BE2C (cell line): ENCODE data around the gene LRCOL1. TPM values are rescaled to one million over a fixed set of nuclear protein-coding genes. Genes with fewer than 3 reads are reported as not detected.

Experiments used
- DNase-seq: peaks from one replicate; pipeline ENCODE4 v3.0.0-alpha.2; 2020
- H3K27me3 ChIP-seq: fragments of 250-450 bp; sonication (Bioruptor Pico); 2 replicates; pipeline ENCODE4 v1.5.1; 2020; ENCODE audit warnings: mild to moderate bottlenecking
- H3K36me3 ChIP-seq: fragments of 250-450 bp; sonication (Bioruptor Pico); 2 replicates; pipeline ENCODE4 v1.5.1; 2020; ENCODE audit warnings: mild to moderate bottlenecking
- H3K4me1 ChIP-seq: fragments of 250-450 bp; sonication (Bioruptor Pico); 2 replicates; pipeline ENCODE4 v1.5.1; 2020
- H3K4me3 ChIP-seq: 2 replicates; pipeline ENCODE4 v1.5.1; 2011; ENCODE audit warnings: low read depth, low read length
- H3K9me3 ChIP-seq: fragments of 250-450 bp; sonication (Bioruptor Pico); 2 replicates; pipeline ENCODE4 v1.5.1; 2020
- polyA plus RNA-seq: library from polyadenylated mRNA; unstranded; fragments of >200 nt; gene quantifications from one replicate; pipeline ENCODE4 v1.2.1, GENCODE V29; 2012; ENCODE audit warnings: low read depth, missing spikeins; ENCODE audit not compliant: insufficient read length, insufficient read depth
- TF ChIP-seq, protein P1 (sequence below): IDR thresholded peaks from 2 replicates; pipeline ENCODE4 v1.5.1; 2012; ENCODE audit warnings: mild to moderate bottlenecking, low read depth, low read length

LRCOL1 gene
- not detected for polyA plus RNA-seq

DNA sequence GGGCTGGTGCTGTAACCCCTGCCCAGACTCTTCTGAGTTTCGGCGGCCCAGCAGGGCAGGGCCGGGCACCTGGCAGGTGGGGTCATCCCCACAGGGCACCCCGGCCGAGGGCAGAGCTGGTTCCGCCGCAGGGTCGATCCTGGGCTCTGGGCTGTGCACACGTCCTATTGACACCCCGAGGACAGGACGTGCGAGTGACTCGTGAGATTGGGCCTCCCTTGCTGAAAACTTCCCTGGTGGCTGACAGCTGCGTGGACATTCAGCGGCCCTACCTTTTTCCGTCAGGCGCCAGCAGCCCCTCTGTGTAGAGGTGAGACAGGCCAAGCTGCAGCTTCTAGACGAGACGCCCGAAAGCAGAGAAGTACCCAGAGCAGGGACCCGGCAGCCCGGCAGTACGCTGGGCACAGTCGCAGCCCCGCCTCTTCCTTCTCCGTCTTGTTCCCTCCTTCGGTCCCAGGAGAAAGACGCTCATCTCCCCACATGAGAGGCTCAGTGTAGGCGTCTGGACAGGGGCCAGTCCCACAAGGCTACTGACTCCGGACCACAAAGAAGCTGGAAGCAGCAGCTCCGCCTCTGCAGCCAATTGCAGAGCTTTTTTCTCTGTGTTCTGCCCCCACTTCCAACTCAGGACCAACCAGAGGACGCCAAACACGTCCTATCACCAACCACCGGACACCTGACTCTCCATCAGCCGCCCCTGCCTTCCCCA is at the start of gene LRCOL1:
TSS of gene LRCOL1 (minus strand) at position 532 of the 709 bp plus-strand sequence. CDS start 4,331 bp downstream, outside the sequence.
- H3K9me3 ChIP-seq = peaks cover 4% of the 10 kb centered on the region
- peaks cover 69% of the 10 kb centered on the region for H3K27me3 ChIP-seq
- H3K4me1 ChIP-seq = no peaks in the 10 kb centered on the region
- no peak within 1 kb of the TSS for H3K4me3 ChIP-seq
- TF ChIP-seq, protein P1, sequence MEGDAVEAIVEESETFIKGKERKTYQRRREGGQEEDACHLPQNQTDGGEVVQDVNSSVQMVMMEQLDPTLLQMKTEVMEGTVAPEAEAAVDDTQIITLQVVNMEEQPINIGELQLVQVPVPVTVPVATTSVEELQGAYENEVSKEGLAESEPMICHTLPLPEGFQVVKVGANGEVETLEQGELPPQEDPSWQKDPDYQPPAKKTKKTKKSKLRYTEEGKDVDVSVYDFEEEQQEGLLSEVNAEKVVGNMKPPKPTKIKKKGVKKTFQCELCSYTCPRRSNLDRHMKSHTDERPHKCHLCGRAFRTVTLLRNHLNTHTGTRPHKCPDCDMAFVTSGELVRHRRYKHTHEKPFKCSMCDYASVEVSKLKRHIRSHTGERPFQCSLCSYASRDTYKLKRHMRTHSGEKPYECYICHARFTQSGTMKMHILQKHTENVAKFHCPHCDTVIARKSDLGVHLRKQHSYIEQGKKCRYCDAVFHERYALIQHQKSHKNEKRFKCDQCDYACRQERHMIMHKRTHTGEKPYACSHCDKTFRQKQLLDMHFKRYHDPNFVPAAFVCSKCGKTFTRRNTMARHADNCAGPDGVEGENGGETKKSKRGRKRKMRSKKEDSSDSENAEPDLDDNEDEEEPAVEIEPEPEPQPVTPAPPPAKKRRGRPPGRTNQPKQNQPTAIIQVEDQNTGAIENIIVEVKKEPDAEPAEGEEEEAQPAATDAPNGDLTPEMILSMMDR = no peak
- H3K36me3 ChIP-seq = no peaks in the 10 kb centered on the region
- DNase-seq = no peak

DNA sequence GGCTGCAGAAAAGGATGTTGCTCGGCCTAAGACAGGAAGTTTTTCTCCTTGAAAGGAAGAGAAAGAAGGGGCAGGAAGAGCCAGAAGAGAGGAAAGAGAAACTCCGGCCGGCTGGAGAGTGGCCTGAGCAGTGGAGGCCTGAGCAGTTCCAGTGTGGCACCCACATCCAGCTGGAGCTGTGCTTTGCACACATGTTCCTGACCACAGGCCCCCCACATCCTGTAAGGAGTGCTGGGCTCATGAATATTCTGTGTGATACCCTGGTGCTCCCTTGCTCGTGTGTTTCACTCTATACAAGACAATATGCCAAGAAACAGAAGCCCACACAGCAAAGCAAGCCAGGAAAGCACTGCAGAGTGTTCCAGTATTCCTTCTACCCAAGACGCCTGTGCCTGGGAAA is 49.7 kb upstream of the LRCOL1 start:
- H3K4me1 ChIP-seq = no peaks in the 10 kb centered on the region
- H3K36me3 ChIP-seq = peaks cover 87% of the 10 kb centered on the region
- TF ChIP-seq, protein P1 = no peak
- no peaks in the 10 kb centered on the region for H3K27me3 ChIP-seq
- H3K9me3 ChIP-seq = no peaks in the 10 kb centered on the region
- DNase-seq = no peak
- H3K4me3 ChIP-seq = no peak overlapping the region

DNA sequence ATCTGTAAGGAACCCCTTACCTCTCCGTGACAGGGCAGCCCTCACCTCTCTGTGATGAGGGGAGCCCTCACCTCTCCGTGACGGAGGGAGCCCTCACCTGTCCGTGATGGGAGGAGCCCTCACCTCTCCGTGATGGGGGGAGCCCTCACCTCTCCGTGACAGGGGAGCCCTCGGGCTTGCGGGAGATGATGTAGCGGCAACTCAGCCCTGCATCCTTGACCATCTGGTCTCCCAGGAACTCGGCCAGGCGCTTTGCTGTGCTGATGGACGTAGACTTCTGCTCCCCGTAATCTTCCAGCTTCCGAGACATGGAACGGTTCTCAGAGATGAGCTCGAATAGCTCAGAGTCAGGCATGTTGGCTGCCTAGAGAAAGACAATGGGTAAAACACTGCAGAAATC is 48.8 kb upstream of the LRCOL1 start:
- no peaks in the 10 kb centered on the region for H3K4me1 ChIP-seq
- H3K4me3 ChIP-seq = no peak overlapping the region
- H3K9me3 ChIP-seq = no peaks in the 10 kb centered on the region
- peaks cover 88% of the 10 kb centered on the region for H3K36me3 ChIP-seq
- TF ChIP-seq, protein P1 = no peak
- no peak for DNase-seq
- H3K27me3 ChIP-seq = no peaks in the 10 kb centered on the region

- TF ChIP-seq, protein P1 = no peak
- Histone ChIP-seq H3K36me3 (peaks cover 86% of the 10 kb centered on the region), H3K9me3 (no peaks in the 10 kb centered on the region), H3K4me1 (no peaks in the 10 kb centered on the region), H3K27me3 (no peaks in the 10 kb centered on the region), H3K4me3 (no peak overlapping the region)
- no peak for DNase-seq
Measured at GRCh38 chr12:132658149-132658894, 47.9 kb upstream of the LRCOL1 start.

GRCh38 chr12:132657004-132657727 is 46.8 kb upstream of the LRCOL1 start:
- Histone ChIP-seq H3K36me3 (peaks cover 78% of the 10 kb centered on the region), H3K27me3 (no peaks in the 10 kb centered on the region), H3K9me3 (no peaks in the 10 kb centered on the region), H3K4me3 (no peak overlapping the region), H3K4me1 (no peaks in the 10 kb centered on the region)
- TF ChIP-seq, protein P1 = no peak
- DNase-seq = no peak
